Central memory CD8-positive, alpha-beta T cell (primary cell): ENCODE data around the gene TRIM8.

ENCODE experiments used
- ATAC-seq: fragments of 150-1000 bp; cut with Tn5 transposase; replicated peaks from 2 replicates; pipeline ENCODE4 v1.10.0; 2022; ENCODE audit warnings: mild to moderate bottlenecking, moderate FRiP score, moderate number of reproducible peaks; ENCODE audit not compliant: poor library complexity, severe bottlenecking; ENCODE audit errors: extremely low read depth
- DNase-seq, 2 donors: peaks; one replicate each; pipeline ENCODE4 v3.0.0; 2021; ENCODE audit warnings: low spot score in 2 of 2
- H3K27ac Mint-ChIP-seq: one replicate; pipeline ENCODE4 v1.8.0; 2022; ENCODE audit warnings: low read depth, mild to moderate bottlenecking, moderate library complexity, mixed read lengths
- H3K27me3 Mint-ChIP-seq: one replicate; pipeline ENCODE4 v1.8.0; 2022; ENCODE audit warnings: mixed read lengths
- H3K36me3 Mint-ChIP-seq: one replicate; pipeline ENCODE4 v1.8.0; 2022; ENCODE audit warnings: mild to moderate bottlenecking, moderate library complexity, mixed read lengths; ENCODE audit not compliant: insufficient read depth
- H3K4me1 Mint-ChIP-seq: one replicate; pipeline ENCODE4 v1.8.0; 2022; ENCODE audit warnings: mixed read lengths
- H3K4me3 Mint-ChIP-seq: one replicate; pipeline ENCODE4 v1.8.0; 2022; ENCODE audit warnings: mild to moderate bottlenecking, moderate library complexity, mixed read lengths
- H3K9me3 Mint-ChIP-seq: one replicate; pipeline ENCODE4 v1.8.0; 2022; ENCODE audit warnings: mixed read lengths

The TRIM8 gene

GRCh38 chr10:102696736-102697135 lies 52.5 kb downstream of the TRIM8 start:
- H3K27me3 Mint-ChIP-seq = no peaks in the 10 kb centered on the region
- H3K4me1 Mint-ChIP-seq = no peaks in the 10 kb centered on the region
- no peak overlapping the region for H3K27ac Mint-ChIP-seq
- no peak overlapping the region for H3K4me3 Mint-ChIP-seq
- DNase-seq = no peak
- peaks cover 31% of the 10 kb centered on the region for H3K36me3 Mint-ChIP-seq
- no peak for ATAC-seq
- H3K9me3 Mint-ChIP-seq = no peaks in the 10 kb centered on the region

GRCh38 chr10:102698894-102699293 lies 54.6 kb downstream of the TRIM8 start:
- no peak overlapping the region for H3K27ac Mint-ChIP-seq
- H3K9me3 Mint-ChIP-seq = no peaks in the 10 kb centered on the region
- no peak for DNase-seq
- no peak for ATAC-seq
- no peaks in the 10 kb centered on the region for H3K4me1 Mint-ChIP-seq
- H3K36me3 Mint-ChIP-seq = peaks cover 31% of the 10 kb centered on the region
- H3K4me3 Mint-ChIP-seq = no peak overlapping the region
- no peaks in the 10 kb centered on the region for H3K27me3 Mint-ChIP-seq

- Mint-ChIP-seq H3K36me3 (peaks cover 22% of the 10 kb centered on the region), H3K4me3 (no peak overlapping the region), H3K4me1 (no peaks in the 10 kb centered on the region), H3K9me3 (no peaks in the 10 kb centered on the region), H3K27me3 (no peaks in the 10 kb centered on the region), H3K27ac (no peak overlapping the region)
- ATAC-seq (no peak), DNase-seq (no peak)
Measured at GRCh38 chr10:102701272-102701671, 57.0 kb downstream of the TRIM8 start.

GRCh38 chr10:102701796-102702195 lies 57.5 kb downstream of the TRIM8 start:
- no peaks in the 10 kb centered on the region for H3K4me1 Mint-ChIP-seq
- H3K27me3 Mint-ChIP-seq = no peaks in the 10 kb centered on the region
- DNase-seq = no peak
- no peak overlapping the region for H3K27ac Mint-ChIP-seq
- no peak for ATAC-seq
- peaks cover 19% of the 10 kb centered on the region for H3K36me3 Mint-ChIP-seq
- no peak overlapping the region for H3K4me3 Mint-ChIP-seq
- H3K9me3 Mint-ChIP-seq = no peaks in the 10 kb centered on the region

- ATAC-seq (no peak), DNase-seq (no peak)
- no peak overlapping the region for H3K27ac Mint-ChIP-seq
- H3K4me3 Mint-ChIP-seq = no peak overlapping the region
- H3K9me3 Mint-ChIP-seq = no peaks in the 10 kb centered on the region
- peaks cover 16% of the 10 kb centered on the region for H3K36me3 Mint-ChIP-seq
- H3K27me3 Mint-ChIP-seq = no peaks in the 10 kb centered on the region
- no peaks in the 10 kb centered on the region for H3K4me1 Mint-ChIP-seq
Measured at GRCh38 chr10:102702742-102703141, 58.5 kb downstream of the TRIM8 start.

- Mint-ChIP-seq H3K9me3 (no peaks in the 10 kb centered on the region), H3K36me3 (peaks cover 6% of the 10 kb centered on the region), H3K4me1 (no peaks in the 10 kb centered on the region), H3K27me3 (no peaks in the 10 kb centered on the region), H3K4me3 (no peak overlapping the region), H3K27ac (no peak overlapping the region)
- no peak for ATAC-seq
- DNase-seq = no peak
Measured at GRCh38 chr10:102704915-102705314, 60.6 kb downstream of the TRIM8 start.

GRCh38 chr10:102705531-102705930 lies 61.3 kb downstream of the TRIM8 start:
- DNase-seq (no peak), ATAC-seq (no peak)
- peaks cover 1% of the 10 kb centered on the region for H3K4me1 Mint-ChIP-seq
- no peak overlapping the region for H3K4me3 Mint-ChIP-seq
- no peak overlapping the region for H3K27ac Mint-ChIP-seq
- H3K9me3 Mint-ChIP-seq = no peaks in the 10 kb centered on the region
- H3K36me3 Mint-ChIP-seq = peaks cover 6% of the 10 kb centered on the region
- H3K27me3 Mint-ChIP-seq = no peaks in the 10 kb centered on the region
